GM23338 (cell line): Measurements from ENCODE around the gene MAP6D1. TPM values are rescaled to one million over a fixed set of nuclear protein-coding genes. Genes with fewer than 3 reads are reported as not detected.

Experiments
- ATAC-seq: fragments of 200-7000 bp; cut with Tn5 transposase; 3 replicates; pipeline ENCODE4 v1.9.1; 2020
- DNase-seq: peaks from one replicate; pipeline ENCODE4 v3.0.0-alpha.2; 2015; ENCODE audit warnings: low spot score
- H2AFZ ChIP-seq: fragments of 200-600 bp; sonication (generic); 2 replicates; pipeline ENCODE4 v1.8.0; 2016; ENCODE audit warnings: antibody characterized with exemption, mild to moderate bottlenecking, moderate library complexity
- H3F3A ChIP-seq: fragments of 200-600 bp; sonication (generic); replicated peaks from 2 replicates; pipeline ENCODE4 v1.8.0; 2017; ENCODE audit warnings: antibody characterized with exemption, mixed run types, low read depth
- H3K27ac ChIP-seq: fragments of 200-600 bp; sonication (generic); 2 replicates; pipeline ENCODE4 v1.6.1; 2016; ENCODE audit warnings: low read depth
- H3K27me3 ChIP-seq: fragments of 200-600 bp; sonication (generic); 2 replicates; pipeline ENCODE4 v1.8.0; 2016; ENCODE audit warnings: mild to moderate bottlenecking, mixed run types, moderate library complexity; ENCODE audit not compliant: insufficient read depth
- H3K36me3 ChIP-seq: fragments of 200-600 bp; sonication (generic); 2 replicates; pipeline ENCODE4 v1.8.0; 2016; ENCODE audit warnings: mild to moderate bottlenecking; ENCODE audit not compliant: insufficient read depth
- H3K4me1 ChIP-seq: fragments of 200-600 bp; sonication (generic); 2 replicates; pipeline ENCODE4 v1.8.0; 2016; ENCODE audit warnings: mild to moderate bottlenecking, moderate library complexity; ENCODE audit not compliant: insufficient read depth
- H3K4me2 ChIP-seq: fragments of 200-600 bp; sonication (generic); 2 replicates; pipeline ENCODE4 v1.7.1; 2017; ENCODE audit warnings: mixed run types
- H3K4me3 ChIP-seq: fragments of 200-600 bp; sonication (generic); 2 replicates; pipeline ENCODE4 v1.6.1; 2016; ENCODE audit warnings: mixed run types
- H3K79me2 ChIP-seq: fragments of 200-600 bp; sonication (generic); replicated peaks from 2 replicates; pipeline ENCODE4 v1.8.0; 2017; ENCODE audit warnings: mild to moderate bottlenecking; ENCODE audit not compliant: insufficient read depth
- H3K9me2 ChIP-seq: fragments of 200-600 bp; sonication (generic); 2 replicates; pipeline ENCODE4 v1.8.0; 2017; ENCODE audit not compliant: insufficient read depth
- H4K20me1 ChIP-seq: fragments of 200-600 bp; sonication (generic); replicated peaks from 2 replicates; pipeline ENCODE4 v1.8.0; 2017; ENCODE audit warnings: mild to moderate bottlenecking; ENCODE audit not compliant: insufficient read depth
- H3K27ac Mint-ChIP-seq: 2 replicates; pipeline ENCODE4 v1.8.0; 2020; ENCODE audit warnings: inconsistent platforms, mild to moderate bottlenecking, moderate library complexity, mixed read lengths
- H3K27me3 Mint-ChIP-seq: 3 replicates; pipeline ENCODE4 v1.8.0; 2022; ENCODE audit warnings: low read depth, mild to moderate bottlenecking, moderate library complexity, mixed read lengths, inconsistent platforms; ENCODE audit not compliant: insufficient read depth, poor library complexity
- H3K36me3 Mint-ChIP-seq: 3 replicates; pipeline ENCODE4 v1.8.0; 2021; ENCODE audit warnings: low read depth, mild to moderate bottlenecking, inconsistent platforms, moderate library complexity, mixed read lengths
- H3K4me1 Mint-ChIP-seq: 3 replicates; pipeline ENCODE4 v1.8.0; 2020; ENCODE audit warnings: mild to moderate bottlenecking, inconsistent platforms, mixed read lengths
- H3K4me3 Mint-ChIP-seq: 3 replicates; pipeline ENCODE4 v1.8.0; 2021; ENCODE audit warnings: moderate library complexity, mild to moderate bottlenecking, inconsistent platforms, mixed read lengths
- H3K9me3 Mint-ChIP-seq: 3 replicates; pipeline ENCODE4 v1.8.0; 2020; ENCODE audit warnings: moderate library complexity, mild to moderate bottlenecking, inconsistent platforms, mixed read lengths
- CREB1 ChIP-seq: fragments of 250-450 bp; sonication (Bioruptor Pico); IDR thresholded peaks from 2 replicates; pipeline ENCODE4 v1.5.0; 2020; ENCODE audit warnings: low read depth, mild to moderate bottlenecking, moderate library complexity
- CTCF ChIP-seq, 2 experiments: fragments of 200-600 bp in 1 of 2; sonication (generic) in 1 of 2; conservative IDR thresholded peaks; 2 replicates each; pipeline versions ENCODE4 v1.5.1 to v1.6.1; 2016 to 2017; ENCODE audit warnings: antibody characterized with exemption in 2 of 2, low read depth in 2 of 2, mild to moderate bottlenecking in 2 of 2, moderate library complexity in 1 of 2
- ETS1 ChIP-seq: IDR thresholded peaks from 2 replicates; pipeline ENCODE4 v1.6.1; 2016; ENCODE audit warnings: antibody characterized with exemption
- EZH2 ChIP-seq: fragments of 200-600 bp; sonication (generic); IDR thresholded peaks from one replicate; pipeline ENCODE4 v1.8.0; 2017; ENCODE audit warnings: antibody characterized with exemption, mild to moderate bottlenecking, low read depth; ENCODE audit not compliant: unreplicated experiment
- EZH2phosphoT487 ChIP-seq: fragments of 200-600 bp; sonication (generic); IDR thresholded peaks from one replicate; pipeline ENCODE4 v1.8.1; 2018; ENCODE audit warnings: antibody characterized with exemption; ENCODE audit not compliant: unreplicated experiment
- JUNB ChIP-seq: IDR thresholded peaks from one replicate; pipeline ENCODE4 v1.6.1; 2016; ENCODE audit warnings: antibody characterized with exemption; ENCODE audit not compliant: unreplicated experiment
- NANOG ChIP-seq: IDR thresholded peaks from 2 replicates; pipeline ENCODE4 v1.6.1; 2016; ENCODE audit warnings: antibody characterized with exemption, borderline replicate concordance
- POLR2AphosphoS5 ChIP-seq: IDR thresholded peaks from 2 replicates; pipeline ENCODE4 v1.6.1; 2016; ENCODE audit warnings: antibody characterized with exemption, low read depth
- REST ChIP-seq: IDR thresholded peaks from one replicate; pipeline ENCODE4 v1.6.1; 2018; ENCODE audit warnings: antibody characterized with exemption; ENCODE audit not compliant: unreplicated experiment
- STAT1 ChIP-seq: IDR thresholded peaks from one replicate; pipeline ENCODE4 v1.6.1; 2016; ENCODE audit warnings: antibody characterized with exemption; ENCODE audit not compliant: unreplicated experiment
- ZNF114 ChIP-seq: fragments of 250-450 bp; sonication (Bioruptor Pico); IDR thresholded peaks from 2 replicates; pipeline ENCODE4 v1.5.0; 2020; ENCODE audit warnings: mild to moderate bottlenecking, moderate library complexity
- ZNF331 ChIP-seq: fragments of 250-450 bp; sonication (Bioruptor Pico); IDR thresholded peaks from 2 replicates; pipeline ENCODE4 v1.5.0; 2020; ENCODE audit warnings: low read depth, mild to moderate bottlenecking, moderate library complexity
- ZNF462 ChIP-seq: fragments of 250-450 bp; sonication (Bioruptor Pico); IDR thresholded peaks from 2 replicates; pipeline ENCODE4 v1.5.0; 2020; ENCODE audit warnings: mild to moderate bottlenecking, moderate library complexity
- polyA plus RNA-seq: library from polyadenylated mRNA; unstranded; fragments of >200 nt; fragmentation: Nextera tagmentation; extraction: Ambion mirVana; gene quantifications from 2 replicates; pipeline ENCODE4 v1.2.1, GENCODE V29; 2016
- total RNA-seq: library from RNA; depleted of rRNA; stranded (reverse); fragments of >200 nt; shearing (Covaris generic); gene quantifications from 2 replicates; pipeline ENCODE4 v1.2.3, GENCODE V29; 2014

MAP6D1 gene
- total and polyA plus RNA-seq, 2 experiments from 2014 or later, result 2.6 to 8.2 TPM

- no peak overlapping the region for H3K4me3 Mint-ChIP-seq
- Histone ChIP-seq H3K27me3 (no peaks in the 10 kb centered on the region), H3K27ac (no peak overlapping the region), H3K4me1 (no peaks in the 10 kb centered on the region), H3F3A (no peaks in the 10 kb centered on the region), H4K20me1 (peaks cover 3% of the 10 kb centered on the region), H3K79me2 (0 out of 2 replicates have a peak, but pooled peaks cover 4% of the 10 kb centered on the region), H3K9me2 (no peaks in the 10 kb centered on the region), H3K4me2 (no peak overlapping the region), H3K4me3 (no peak overlapping the region), H2AFZ (no peak overlapping the region), H3K36me3 (peaks cover 61% of the 10 kb centered on the region)
- H3K27ac Mint-ChIP-seq, result no peak overlapping the region
- TF ChIP-seq JUNB, result no peak
- TF ChIP-seq ZNF331 (CRISPR knock-in tag), result no peak
- no peak for TF ChIP-seq ZNF114 (CRISPR knock-in tag)
- no peak for TF ChIP-seq CTCF (conservative IDR thresholded peaks at IDR 0.05; ENCODE audit: low read depth in 2 of 2)
- TF ChIP-seq NANOG, result no peak
- TF ChIP-seq EZH2, result no peak
- TF ChIP-seq ZNF462 (CRISPR knock-in tag), result no peak
- no peak for TF ChIP-seq ETS1
- no peak for TF ChIP-seq EZH2phosphoT487
- TF ChIP-seq CREB1 (CRISPR knock-in tag), result no peak
- TF ChIP-seq STAT1, result no peak
- TF ChIP-seq REST, result no peak
- TF ChIP-seq POLR2AphosphoS5, result no peak
- ATAC-seq (no peak), DNase-seq (no peak)
- H3K9me3 Mint-ChIP-seq, result peaks cover 5% of the 10 kb centered on the region; the same call in 1 of the 3 replicates
- no peaks in the 10 kb centered on the region for H3K4me1 Mint-ChIP-seq
- H3K36me3 Mint-ChIP-seq, result peaks cover 74% of the 10 kb centered on the region
- peaks cover 5% of the 10 kb centered on the region for H3K27me3 Mint-ChIP-seq
These were observed 37.2 kb upstream of the MAP6D1 start for GRCh38 chr3:183862610-183863009.
